A549 treated with Hydrocortisone at 1 μM for 4 hours (cell line): Measurements from ENCODE around the gene KRT9. TPM values are rescaled to one million over a fixed set of nuclear protein-coding genes. Genes with fewer than 3 reads are reported as not detected.

Experiments used
- total RNA-seq: library from RNA; stranded (reverse); fragments of 200-300 nt; extraction: Qiagen RNA extraction; gene quantifications from 5 replicates; pipeline ENCODE4 v1.2.3, GENCODE V29; 2022

KRT9 gene
- total RNA-seq = not detected in 5 replicates

DNA sequence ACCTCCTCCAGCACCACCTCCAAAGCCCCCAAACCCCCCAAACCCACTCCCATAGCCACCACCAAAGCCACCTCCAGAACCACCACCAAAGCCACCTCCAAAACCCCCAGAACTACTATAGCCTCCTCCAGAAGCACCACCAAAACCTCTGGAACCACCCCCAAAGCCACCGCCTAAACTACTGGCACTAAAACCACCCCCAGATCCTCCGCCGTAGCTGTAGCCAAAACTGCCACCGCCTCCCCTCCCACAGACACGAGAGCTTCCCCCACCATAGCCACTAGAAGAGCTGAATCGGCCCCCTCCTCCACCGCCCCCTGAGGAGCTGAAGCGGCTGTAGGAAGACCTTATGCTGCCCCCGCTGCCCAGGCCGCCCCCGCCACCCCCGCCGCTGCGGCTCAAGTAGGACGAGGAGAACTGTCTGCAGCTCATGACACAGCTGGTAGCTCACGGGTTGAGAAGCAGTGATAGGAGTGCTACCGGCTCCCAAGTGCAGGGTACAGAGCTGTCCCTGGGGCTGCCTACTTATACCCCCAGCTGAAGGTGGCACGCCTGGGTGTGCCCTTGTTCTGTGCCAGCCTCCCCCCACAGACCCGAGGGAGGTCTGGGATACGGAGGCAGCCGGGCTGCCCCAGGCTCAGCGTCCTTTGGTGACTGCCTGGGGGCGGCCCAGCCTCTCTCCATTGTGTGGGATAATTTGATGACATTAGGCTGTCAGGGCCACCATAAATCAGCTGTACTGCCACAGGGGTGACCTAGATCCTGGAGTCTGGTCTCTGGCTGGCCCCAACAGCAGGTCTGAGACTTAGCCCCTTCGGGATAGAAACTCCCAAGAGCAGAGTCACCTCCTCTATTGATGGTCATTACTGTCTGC, at the start of gene KRT9:
KRT9 (minus strand) TSS at position 499 of the 874 bp plus-strand sequence; CDS start at position 432, 67 bp downstream.

GRCh38 chr17:41612376-41613160, 40.7 kb upstream of the KRT9 start, which contains the start of gene KRT16:
Gene KRT16, minus strand, starts transcription at chr17:41612767. Its CDS starts 79 bp downstream, at chr17:41612688.

DNA sequence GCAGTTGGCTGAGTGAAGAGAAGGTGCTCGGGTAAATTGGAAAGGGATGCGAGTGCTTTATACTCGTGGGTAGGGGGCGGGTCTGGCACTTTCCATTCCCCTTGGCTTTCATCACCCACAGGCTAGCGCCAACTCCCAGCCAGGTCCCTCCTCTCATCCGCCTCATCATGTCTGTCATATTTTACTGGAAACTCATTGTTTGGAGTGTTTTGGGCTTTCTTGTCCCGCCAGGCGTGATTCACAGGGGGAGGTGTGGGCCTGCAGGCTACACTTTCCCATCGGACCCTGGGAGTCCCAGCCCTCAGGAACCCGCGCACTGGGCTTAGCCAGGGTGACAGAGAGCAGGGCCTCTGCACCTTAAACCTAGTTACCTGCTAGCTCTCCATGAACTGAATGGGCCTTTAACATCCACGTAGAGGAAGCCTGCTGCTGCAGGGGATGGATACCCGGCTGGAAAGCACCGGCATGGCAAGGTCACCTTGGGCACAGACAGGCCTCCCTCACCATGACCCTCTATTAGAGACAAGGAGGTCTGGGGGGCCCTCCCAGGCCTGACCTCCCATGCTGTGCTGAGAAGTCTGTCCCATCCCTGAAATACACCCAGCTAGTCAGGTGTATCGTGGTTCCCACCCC, 15.1 kb upstream of the KRT9 start, which contains the start of gene KRT14:
KRT14 (minus strand) TSS at position 33 of the 633 bp plus-strand sequence. CDS start 61 bp downstream, outside the sequence.

GRCh38 chr17:41518789-41519449, 52.9 kb downstream of the KRT9 start, which contains the start of gene KRT15:
Gene KRT15, minus strand, starts transcription at chr17:41518890. Its CDS starts 63 bp downstream, at chr17:41518827.

Other genes with a start within 250 kb of the KRT9 start
- gene KRT33A, start 221.2 kb downstream of the KRT9 start, total RNA-seq = not detected in 5 replicates
- not detected in 5 replicates for gene KRT33B, start 202.2 kb downstream of the KRT9 start, total RNA-seq
- gene KRT34, start 189.8 kb downstream of the KRT9 start, total RNA-seq = 0.22 to 0.52 TPM (median 0.46 TPM) in 5 replicates
- gene KRT31, start 174.5 kb downstream of the KRT9 start, total RNA-seq = not detected in 5 replicates
- not detected in 5 replicates for gene KRT37, start 147.5 kb downstream of the KRT9 start, total RNA-seq
- gene KRT38, start 131.1 kb downstream of the KRT9 start, total RNA-seq = not detected in 5 replicates
- 0.05 to 0.07 TPM (median 0.06 TPM) in 3 of 5 replicates, not detected in the others for gene KRT32, start 104.7 kb downstream of the KRT9 start, total RNA-seq
- not detected in 5 replicates for gene KRT35, start 90.9 kb downstream of the KRT9 start, total RNA-seq
- gene KRT36, start 82.1 kb downstream of the KRT9 start, total RNA-seq = not detected in 5 replicates
- gene KRT13, start 66.4 kb downstream of the KRT9 start, total RNA-seq = 0.09 to 0.29 TPM (median 0.24 TPM) in 5 replicates
- gene KRT15, start 53.2 kb downstream of the KRT9 start, total RNA-seq = 2.1 to 3.9 TPM (median 3.2 TPM) in 5 replicates
- gene KRT19, start 43.8 kb downstream of the KRT9 start, total RNA-seq = 40.6 to 55.7 TPM (median 46.2 TPM) in 5 replicates
- 0.08 to 0.17 TPM (median 0.13 TPM) in 4 of 5 replicates, not detected in the other for gene KRT14, start 14.8 kb upstream of the KRT9 start, total RNA-seq
- 0.51 to 1.3 TPM (median 1.1 TPM) in 5 replicates for gene KRT16, start 40.7 kb upstream of the KRT9 start, total RNA-seq
- gene KRT17, start 52.5 kb upstream of the KRT9 start, total RNA-seq = 0.54 to 1.9 TPM (median 0.78 TPM) in 5 replicates
- gene EIF1, start 116.8 kb upstream of the KRT9 start, total RNA-seq = 1,220 to 1,509 TPM (median 1,323 TPM) in 5 replicates
- 0.38 to 0.59 TPM in 2 of 5 replicates, not detected in the others for gene GAST, start 140.3 kb upstream of the KRT9 start, total RNA-seq
- gene HAP1, start 162.6 kb upstream of the KRT9 start, total RNA-seq = 1.3 to 1.7 TPM (median 1.4 TPM) in 5 replicates
- gene JUP, start 214.7 kb upstream of the KRT9 start, total RNA-seq = 95.1 to 120 TPM (median 110 TPM) in 5 replicates
- gene P3H4, start 239.9 kb upstream of the KRT9 start, total RNA-seq = 29.4 to 36.0 TPM (median 32.0 TPM) in 5 replicates
- 91.4 to 101 TPM (median 101 TPM) in 5 replicates for gene FKBP10, start 240.9 kb upstream of the KRT9 start, total RNA-seq